GM04504 (cell line): ENCODE measurements around the gene TPTE2.
"Not testable (repeated sequence)": the region's sequence is repeated elsewhere in the genome, so short reads cannot be mapped to it uniquely, and the experiment has no call there.

ENCODE experiments used
- DNase-seq: peaks from one replicate; pipeline ENCODE4 v3.0.0-alpha.2; 2012; ENCODE audit warnings: low read depth

TPTE2 gene

GRCh38 chr13:19561127-19561582 lies at the start of gene TPTE2:
Gene TPTE2 (minus strand): TSS chr13:19561532. CDS start chr13:19503234, 58,298 bp downstream.
- not testable (repeated sequence) for DNase-seq

GRCh38 chr13:19607523-19608078 lies 46.3 kb upstream of the TPTE2 start:
- no peak for DNase-seq

DNA sequence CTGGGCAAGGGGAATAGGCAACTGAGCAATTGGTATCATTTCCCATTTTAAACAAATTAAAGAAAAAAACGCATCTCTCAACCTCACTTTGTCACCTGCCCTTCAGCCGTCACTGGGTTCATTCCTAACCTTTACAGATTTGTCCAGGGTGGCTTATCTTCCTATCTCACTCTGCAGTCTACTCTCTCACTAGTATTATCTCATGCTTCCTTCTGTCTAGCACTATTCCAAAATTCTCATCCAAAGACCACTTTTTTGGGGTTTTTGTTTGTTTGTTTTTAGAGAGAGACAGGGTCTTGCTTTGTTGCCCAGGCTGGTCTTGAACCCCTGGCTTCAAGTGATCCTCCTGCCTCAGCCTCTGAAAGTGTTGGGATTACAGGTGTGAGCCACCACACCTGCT lies 45.4 kb upstream of the TPTE2 start:
- DNase-seq: no peak

DNA sequence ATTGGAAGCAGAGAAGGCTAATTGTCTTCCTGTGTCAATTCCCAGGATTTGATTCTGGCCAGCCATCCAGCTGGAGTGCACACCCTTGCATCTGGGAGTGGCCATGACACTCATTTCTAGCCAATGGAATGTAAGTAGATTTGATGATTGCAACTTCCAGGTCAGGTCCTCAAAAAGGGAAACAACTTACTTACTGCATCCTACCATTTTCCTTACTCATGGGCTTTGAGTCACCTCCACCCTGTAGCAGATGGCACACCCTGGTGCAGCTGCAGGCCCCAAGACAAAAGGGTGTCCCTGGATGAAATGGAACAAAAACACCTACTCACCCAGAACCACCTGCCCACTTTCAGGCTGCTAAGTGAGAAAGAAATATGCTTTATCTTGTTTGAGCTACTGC lies 44.8 kb upstream of the TPTE2 start:
- DNase-seq: no peak

- no peak for DNase-seq
Observed at GRCh38 chr13:19605161-19605955, 44.0 kb upstream of the TPTE2 start.

DNA sequence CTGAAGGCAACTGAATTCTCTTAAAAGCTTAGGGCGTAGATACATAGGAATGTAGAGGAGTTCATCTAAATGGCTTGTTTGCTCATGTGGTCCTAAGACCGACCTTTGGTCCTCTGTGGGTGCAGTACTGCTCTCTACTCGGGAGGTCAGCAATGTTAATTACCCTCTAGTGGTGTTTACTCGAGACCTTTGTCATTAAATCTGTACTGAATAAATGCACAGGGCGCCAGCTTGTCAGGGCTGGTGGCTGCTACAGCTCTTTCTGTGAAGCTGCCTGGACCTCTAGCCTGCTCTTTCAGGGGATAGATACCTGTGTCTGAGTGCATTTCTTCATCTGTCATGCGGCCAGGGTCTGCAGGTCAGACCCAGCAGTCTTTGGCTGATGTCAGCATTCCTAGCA lies 43.0 kb upstream of the TPTE2 start:
- no peak for DNase-seq

DNA sequence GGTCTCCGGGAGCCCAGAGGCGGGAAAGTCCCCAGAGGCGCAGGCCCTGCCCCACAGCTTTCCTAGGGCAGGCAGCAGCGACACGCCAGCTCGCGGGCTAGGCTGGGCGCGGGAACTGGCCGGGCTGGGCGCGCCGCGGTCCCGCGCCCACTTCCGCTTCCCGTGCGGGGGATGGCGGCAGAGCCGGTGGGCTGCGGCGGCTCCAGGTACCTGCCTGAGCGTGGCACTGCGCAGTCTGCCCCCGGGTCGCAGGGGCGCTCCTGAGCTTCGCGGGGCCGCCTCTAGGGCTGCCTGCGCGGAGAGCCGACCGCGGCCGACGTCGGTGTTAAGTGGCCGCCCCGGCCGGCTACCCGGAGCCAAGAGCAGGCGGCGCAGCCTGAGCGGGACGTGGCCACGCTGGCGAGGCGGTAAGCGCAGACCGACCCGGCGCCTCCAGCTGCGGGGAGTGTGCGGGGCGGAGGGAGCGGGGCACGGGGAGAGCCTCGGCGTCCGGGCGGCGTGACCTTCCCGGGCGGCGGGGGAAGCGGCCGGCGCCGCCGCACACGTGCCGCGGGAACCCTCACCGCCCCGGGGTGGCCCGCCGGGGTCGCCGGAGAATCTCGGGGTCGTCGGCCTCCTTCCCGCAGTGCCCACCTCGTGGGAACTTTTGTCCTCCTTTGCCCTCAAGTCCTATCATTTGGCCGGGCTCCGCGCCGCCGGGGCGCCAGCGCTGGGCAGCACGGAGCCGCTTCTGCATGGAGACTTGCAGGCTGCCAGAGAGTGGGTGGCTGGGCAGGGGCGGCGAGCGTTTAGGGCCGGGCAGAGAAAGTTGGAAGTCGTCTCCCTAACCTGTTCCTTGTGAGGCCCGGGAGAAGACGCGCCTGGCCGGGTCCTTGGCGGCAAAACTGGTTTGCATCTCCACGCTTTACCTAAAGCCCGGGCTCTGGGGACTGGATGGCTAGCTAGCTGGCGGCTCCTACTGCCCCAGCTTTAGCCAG lies 40.7 kb upstream of the TPTE2 start:
- DNase-seq: no peak

- DNase-seq: no peak
Observed at GRCh38 chr13:19597523-19597922, 36.2 kb upstream of the TPTE2 start.

DNA sequence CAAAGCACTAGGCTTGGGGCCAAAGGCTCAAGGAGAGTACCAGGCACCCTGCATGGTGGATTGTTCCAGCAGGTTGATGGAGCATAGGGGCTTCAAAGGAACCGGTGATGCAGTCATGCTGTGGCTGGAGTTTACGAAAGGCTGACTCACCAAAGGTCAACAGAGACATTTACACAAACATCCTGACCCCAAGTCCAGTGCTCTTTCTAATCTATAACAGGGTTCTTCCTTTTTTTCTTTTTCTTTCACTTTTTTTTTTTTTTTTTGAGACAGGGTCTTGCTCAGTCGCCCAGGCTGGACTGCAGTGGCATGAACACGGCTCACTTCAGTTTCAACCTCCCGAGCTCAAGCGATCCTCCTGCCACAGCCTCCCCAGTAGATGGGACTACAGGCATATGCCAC lies 35.6 kb upstream of the TPTE2 start:
- no peak for DNase-seq

DNA sequence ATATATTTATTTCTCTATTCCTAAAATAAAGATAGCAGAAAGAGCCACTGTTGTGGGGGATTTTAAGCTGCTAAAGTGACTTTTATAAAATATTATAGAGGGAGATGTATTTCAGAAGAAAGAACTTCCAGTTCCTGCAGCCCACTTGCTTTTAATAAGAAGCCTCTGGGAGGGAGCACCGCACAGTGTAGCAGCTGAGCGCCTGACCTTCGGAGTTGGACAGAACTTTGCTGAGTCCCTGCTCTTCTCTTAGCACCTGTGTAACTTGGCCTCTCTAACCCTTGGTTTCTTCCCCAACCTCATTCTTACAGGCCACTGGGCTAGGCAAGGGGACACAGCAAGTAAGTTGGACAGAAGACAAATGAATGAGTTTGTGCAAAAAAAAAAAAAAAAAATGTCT lies 34.8 kb upstream of the TPTE2 start:
- no peak for DNase-seq

GRCh38 chr13:19592657-19593180 lies 31.4 kb upstream of the TPTE2 start:
- no peak for DNase-seq

- DNase-seq: no peak
Observed at GRCh38 chr13:19591864-19592263, 30.5 kb upstream of the TPTE2 start.

- no peak for DNase-seq
Observed at GRCh38 chr13:19590423-19590822, 29.1 kb upstream of the TPTE2 start.

DNA sequence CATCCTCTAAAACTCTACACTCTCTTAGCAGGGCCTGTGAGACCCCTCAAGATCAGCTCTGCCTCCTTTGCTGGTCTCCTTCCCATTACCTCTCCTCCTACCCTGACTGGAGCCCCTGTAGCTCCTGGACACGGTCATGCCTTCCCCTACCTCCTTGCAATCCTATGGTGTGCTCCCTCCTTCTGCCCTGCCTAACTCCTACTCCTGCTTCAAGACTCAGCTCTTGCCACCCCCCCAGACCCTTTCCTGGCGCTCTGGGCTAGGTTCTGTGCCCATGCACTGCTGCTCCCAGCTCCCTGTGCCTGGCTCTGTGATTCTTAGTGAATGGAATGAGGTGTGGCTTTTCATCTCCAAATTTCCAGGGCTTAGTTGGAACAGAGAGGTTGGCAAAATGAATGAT lies 28.0 kb upstream of the TPTE2 start:
- DNase-seq: no peak

GRCh38 chr13:19587635-19588300 lies 26.4 kb upstream of the TPTE2 start:
- DNase-seq: no peak

DNA sequence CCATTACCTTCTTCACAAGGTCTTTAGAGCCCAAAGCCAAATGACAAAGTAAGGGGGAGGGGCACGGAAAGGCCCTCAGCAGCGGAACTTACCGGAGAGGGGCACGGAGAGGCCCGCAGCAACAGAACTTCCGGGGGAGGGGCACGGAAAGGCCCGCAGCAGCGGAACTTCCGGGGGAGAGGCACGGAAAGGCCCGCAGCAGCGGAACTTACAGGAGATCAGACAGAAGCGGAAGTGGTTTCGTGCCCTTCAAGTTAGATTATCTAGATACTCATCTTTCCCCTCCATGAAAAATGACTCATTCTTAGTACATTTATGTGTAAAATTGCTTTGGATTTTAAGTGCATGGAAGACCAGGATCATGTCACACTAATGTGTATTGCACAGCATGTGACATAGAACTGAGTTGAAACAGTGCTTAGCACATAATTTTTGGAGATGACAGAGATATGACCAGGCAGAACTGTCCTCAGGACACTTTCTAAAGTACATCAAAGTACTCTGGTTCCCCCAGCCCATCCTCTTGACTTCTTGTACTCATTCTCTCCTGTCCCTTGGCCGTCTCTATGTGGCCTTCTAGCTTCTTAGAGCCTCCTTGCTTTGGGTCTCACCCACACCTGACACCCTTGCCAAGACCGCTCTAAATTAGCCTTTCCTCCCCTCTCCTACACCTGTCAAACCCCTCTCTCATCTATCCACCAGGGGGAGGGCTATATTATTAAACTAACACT lies 25.7 kb upstream of the TPTE2 start:
- no peak for DNase-seq

DNA sequence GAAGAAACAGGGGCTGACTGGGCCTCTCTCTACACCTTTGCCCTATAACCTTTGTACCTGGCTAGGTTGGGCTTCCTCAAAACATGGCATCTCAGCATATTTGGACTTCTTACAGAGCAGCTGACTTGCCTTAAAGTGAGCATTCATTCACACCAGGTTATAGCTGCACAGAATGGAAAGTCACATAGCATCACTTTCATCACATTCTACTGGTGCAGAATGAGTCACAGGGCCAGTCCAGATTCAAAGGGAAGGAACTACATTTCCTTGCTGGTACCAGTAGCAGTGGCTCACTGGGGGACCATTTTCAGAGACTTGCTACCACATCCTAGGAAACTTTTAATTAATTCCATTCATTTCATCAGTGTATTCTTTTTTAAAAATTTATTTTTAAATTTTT lies 20.3 kb upstream of the TPTE2 start:
- DNase-seq: no peak

DNA sequence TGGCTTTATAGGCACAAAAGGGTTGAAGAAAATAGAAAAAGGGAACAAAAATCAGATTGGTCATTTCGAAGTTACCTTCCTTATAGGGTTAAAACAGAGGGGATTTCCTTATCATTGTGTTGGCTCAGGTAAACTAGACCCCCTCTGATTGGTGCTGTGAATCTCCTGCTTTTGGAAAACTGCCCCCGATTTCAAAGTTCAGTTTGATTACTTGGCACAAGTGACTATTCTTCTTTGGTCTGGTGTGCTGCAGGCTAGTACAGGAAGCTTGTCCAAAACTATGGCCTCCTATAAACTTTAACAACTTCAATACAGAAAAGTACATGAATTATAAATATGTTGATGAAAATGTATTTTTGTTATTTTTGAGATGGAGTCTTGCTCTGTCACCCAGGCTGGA lies 13.9 kb upstream of the TPTE2 start:
- no peak for DNase-seq

DNA sequence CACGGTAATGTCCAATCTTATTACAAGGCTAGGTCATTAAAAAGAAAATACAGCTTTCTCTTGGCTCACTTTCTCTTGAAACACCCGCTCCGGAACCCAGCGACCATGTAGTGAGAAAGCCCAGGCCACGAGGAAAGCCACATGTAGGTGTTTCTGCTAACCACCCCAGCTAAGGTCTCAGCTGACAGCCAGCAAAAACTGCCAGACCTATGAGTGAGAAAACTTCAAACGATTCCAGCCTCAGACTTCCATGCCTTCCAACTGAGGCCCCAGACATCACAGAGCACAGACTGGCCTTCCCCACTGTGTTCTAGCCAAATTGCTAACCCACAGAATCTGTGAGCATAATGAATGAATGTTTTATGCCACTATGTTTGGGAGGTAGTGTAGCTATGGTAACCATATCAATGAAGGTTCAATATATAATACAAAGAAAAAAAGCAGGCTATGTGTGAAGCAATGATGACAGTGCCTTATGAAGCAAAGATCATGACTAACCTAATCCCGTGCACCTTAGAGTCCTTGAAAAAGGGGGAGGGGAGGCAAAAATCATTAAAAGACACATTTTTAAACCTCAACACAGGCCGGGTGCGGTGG lies 11.9 kb upstream of the TPTE2 start:
- no peak for DNase-seq

GRCh38 chr13:19572280-19572679 lies 10.9 kb upstream of the TPTE2 start:
- no peak for DNase-seq
